HCT116 (cell line): ENCODE results near the gene ZNF835. TPM values are rescaled to one million over a fixed set of nuclear protein-coding genes. Genes with fewer than 3 reads are reported as not detected.

Source experiments
- ATAC-seq: fragments of 200-7000 bp; cut with Tn5 transposase; 2 replicates; pipeline ENCODE4 v1.9.1; 2020; ENCODE audit warnings: mild to moderate bottlenecking, moderate library complexity
- BruUV-seq: library from RNA; stranded (reverse); fragments of 400-500 nt; replicated peaks from 2 replicates; lab custom pipeline; 2021; lab: Mats Ljungman, UMichigan
- CTCF ChIA-PET: fragments of 300-600 bp; sonication (Branson Sonifier 250); formaldehyde crosslinking; loops from one replicate; lab custom pipeline; 2021; ENCODE audit warnings: antibody characterized with exemption; lab: Charles Lee
- POLR2A ChIA-PET: fragments of 300-600, 350-600 bp; sonication (Branson Sonifier 250); formaldehyde crosslinking; loops from one replicate; lab custom pipeline; 2021; ENCODE audit warnings: antibody characterized with exemption; lab: Charles Lee
- RAD21 ChIA-PET, 2 experiments: fragments of 300-600 bp; sonication (Branson Sonifier 250); formaldehyde crosslinking; loops; one replicate each; lab custom pipeline; 2023; ENCODE audit warnings: low total read pairs in 2 of 2; ENCODE audit not compliant: uncharacterized antibody in 2 of 2, unreplicated experiment in 2 of 2, low non-redundant PET in 1 of 2; lab: Charles Lee
- DNase-seq: peaks from one replicate; pipeline ENCODE4 v3.0.0-alpha.2; 2010; ENCODE audit warnings: low read depth, low spot score
- H2AFZ ChIP-seq: fragments of 200-600 bp; shearing (Covaris generic), sonication (generic); 2 replicates; pipeline ENCODE4 v1.6.1; 2017; ENCODE audit warnings: low read depth, mixed run types, mixed read lengths, antibody characterized with exemption, low read length; ENCODE audit not compliant: poor library complexity, severe bottlenecking
- H3K27ac ChIP-seq: 2 replicates; pipeline ENCODE4 v1.5.1; 2012; ENCODE audit warnings: low read depth, low read length
- H3K27me3 ChIP-seq: fragments of 200-600 bp; sonication (generic); 2 replicates; pipeline ENCODE4 v1.6.1; 2016; ENCODE audit warnings: mixed run types, low read length, mixed read lengths; ENCODE audit not compliant: insufficient read depth
- H3K36me3 ChIP-seq, 2 experiments: fragments of 200-500 bp in 1 of 2; fragments of 200-600 bp in 1 of 2; sonication (Bioruptor generic) in 1 of 2; sonication (generic) in 1 of 2; 2 replicates each; pipeline versions ENCODE4 v1.5.1 to v1.6.1; 2014 to 2016; ENCODE audit warnings: low read length in 2 of 2, inconsistent platforms in 1 of 2, mixed read lengths in 1 of 2, mixed run types in 1 of 2; ENCODE audit not compliant: insufficient read depth in 2 of 2, control insufficient read depth in 1 of 2
- H3K4me1 ChIP-seq, 2 experiments: fragments of 200-600 bp in 1 of 2; sonication (generic) in 1 of 2; 2 replicates each; pipeline versions ENCODE4 v1.5.1 to v1.6.1; 2012 to 2017; ENCODE audit warnings: low read length in 2 of 2, inconsistent platforms in 1 of 2, mild to moderate bottlenecking in 1 of 2, mixed read lengths in 1 of 2, mixed run types in 1 of 2, moderate library complexity in 1 of 2; ENCODE audit not compliant: insufficient read depth in 2 of 2, control insufficient read depth in 1 of 2
- H3K4me2 ChIP-seq: fragments of 200-600 bp; sonication (generic); 2 replicates; pipeline ENCODE4 v1.6.1; 2017; ENCODE audit warnings: mixed run types, low read length, mixed read lengths
- H3K4me3 ChIP-seq, 2 experiments: fragments of 200-600 bp in 1 of 2; sonication (generic) in 1 of 2; replicated peaks in 1 of 2; 2 replicates each; pipeline ENCODE4 v1.5.1; 2011 to 2016; ENCODE audit warnings: low read length in 2 of 2, control low read depth in 1 of 2, low read depth in 1 of 2, mild to moderate bottlenecking in 1 of 2, mixed read lengths in 1 of 2, mixed run types in 1 of 2
- H3K79me2 ChIP-seq: fragments of 200-600 bp; sonication (generic); 2 replicates; pipeline ENCODE4 v1.6.1; 2017; ENCODE audit warnings: mild to moderate bottlenecking, mixed run types, low read length, moderate library complexity, mixed read lengths; ENCODE audit not compliant: insufficient read depth
- H3K9ac ChIP-seq: fragments of 200-600 bp; sonication (generic); 2 replicates; pipeline ENCODE4 v1.6.1; 2016; ENCODE audit warnings: low read length, mixed read lengths
- H3K9me2 ChIP-seq: fragments of 200-600 bp; sonication (generic), shearing (Covaris generic); 2 replicates; pipeline ENCODE4 v1.6.1; 2017; ENCODE audit warnings: mixed run types, mild to moderate bottlenecking, moderate library complexity; ENCODE audit not compliant: insufficient read depth
- H3K9me3 ChIP-seq, 2 experiments: fragments of 200-500 bp in 1 of 2; fragments of 200-600 bp in 1 of 2; sonication (Bioruptor generic) in 1 of 2; sonication (generic) in 1 of 2; 2 replicates each; pipeline ENCODE4 v1.6.1; 2014 to 2017; ENCODE audit warnings: low read length in 2 of 2, mixed read lengths in 2 of 2, inconsistent platforms in 1 of 2, low read depth in 1 of 2, mild to moderate bottlenecking in 1 of 2, mixed run types in 1 of 2, moderate library complexity in 1 of 2; ENCODE audit not compliant: control insufficient read depth in 1 of 2, insufficient read depth in 1 of 2
- H4K20me1 ChIP-seq: fragments of 200-600 bp; sonication (generic), shearing (Covaris generic); 2 replicates; pipeline ENCODE4 v1.6.1; 2017; ENCODE audit warnings: mixed run types, mild to moderate bottlenecking, moderate library complexity; ENCODE audit not compliant: insufficient read depth
- EZH2 ChIP-seq: fragments of 200-600 bp; sonication (generic); IDR thresholded peaks from 2 replicates; pipeline ENCODE4 v1.6.1; 2017; ENCODE audit warnings: antibody characterized with exemption, mixed run types
- EZH2phosphoT487 ChIP-seq: fragments of 200-600 bp; IDR thresholded peaks from 2 replicates; pipeline ENCODE4 v1.6.1; 2018; ENCODE audit warnings: antibody characterized with exemption, borderline replicate concordance
- POLR2AphosphoS5 ChIP-seq: IDR thresholded peaks from 2 replicates; pipeline ENCODE4 v1.6.1; 2011; ENCODE audit warnings: mild to moderate bottlenecking, low read depth, low read length, moderate library complexity
- RAD21 ChIP-seq: IDR thresholded peaks from 2 replicates; pipeline ENCODE4 v1.6.1; 2012; ENCODE audit warnings: low read depth, mild to moderate bottlenecking
- REST ChIP-seq: IDR thresholded peaks from 2 replicates; pipeline ENCODE4 v1.6.1; 2012; ENCODE audit warnings: low read depth
- SP1 ChIP-seq: IDR thresholded peaks from 2 replicates; pipeline ENCODE4 v1.6.1; 2012; ENCODE audit warnings: low read depth
- ZFX ChIP-seq: fragments of 450-650 bp; IDR thresholded peaks from 2 replicates; pipeline ENCODE4 v1.6.1; 2017
- intact Hi-C: fragments of 100-400 bp; cut with micrococcal nuclease; formaldehyde crosslinking; loops from 2 replicates; pipeline ENCODE4 v1.10.0; 2022
- total RNA-seq: library from RNA; stranded (reverse); gene quantifications from one replicate; pipeline ENCODE4 v1.2.1, GENCODE V29; 2021; ENCODE audit not compliant: unreplicated experiment
- TF ChIP-seq, protein P1 (sequence below): IDR thresholded peaks from 2 replicates; pipeline ENCODE4 v1.6.1; 2011; ENCODE audit warnings: mild to moderate bottlenecking, low read length, moderate library complexity; ENCODE audit not compliant: insufficient replicate concordance; ENCODE audit errors: extremely low read depth

The ZNF835 gene
- total RNA-seq, 1 experiment from 2014 or later = not detected

DNA sequence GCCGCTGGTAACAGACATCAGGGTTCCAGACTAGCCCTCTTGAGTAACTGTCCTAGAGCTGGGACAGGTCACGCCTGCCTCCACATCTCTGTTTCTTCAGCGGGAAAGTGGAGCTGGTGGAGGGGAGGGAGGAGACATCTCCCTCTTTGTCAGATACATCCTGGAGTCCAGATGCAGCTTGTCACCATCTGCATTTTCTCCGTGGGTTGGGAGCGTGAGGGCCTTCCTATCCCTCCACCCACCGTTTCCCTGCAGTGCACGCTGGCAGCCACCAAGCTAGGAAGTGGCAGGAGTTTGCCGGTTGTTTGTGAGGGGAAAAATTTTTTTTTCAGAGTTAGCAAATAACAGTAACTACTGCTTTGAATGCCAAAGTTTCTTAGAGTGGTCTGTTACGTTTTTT lies 48.6 kb downstream of the ZNF835 start:
- CTCF ChIA-PET = no interaction called here
- no peak for ATAC-seq
- H4K20me1 ChIP-seq = no peaks in the 10 kb centered on the region

GRCh38 chr19:56622374-56622773 lies 49.2 kb downstream of the ZNF835 start:
- H3K27ac ChIP-seq = no peak overlapping the region
- H3K4me2 ChIP-seq = no peak overlapping the region
- ChIA-PET POLR2A (no interaction called here), RAD21 (no interaction called here), CTCF (no interaction called here)
- no peak overlapping the region for H3K9ac ChIP-seq
- H3K27me3 ChIP-seq = no peaks in the 10 kb centered on the region
- H4K20me1 ChIP-seq = no peaks in the 10 kb centered on the region
- H3K36me3 ChIP-seq = no peaks in the 10 kb centered on the region
- ATAC-seq = no peak
- H3K9me2 ChIP-seq = no peaks in the 10 kb centered on the region
- H3K79me2 ChIP-seq = no peaks in the 10 kb centered on the region
- no peak for TF ChIP-seq SP1
- TF ChIP-seq REST = no peak
- TF ChIP-seq POLR2AphosphoS5 = no peak
- TF ChIP-seq EZH2phosphoT487 = no peak
- no peak for TF ChIP-seq RAD21
- peaks cover 0 to 21% of the 10 kb centered on the region in 2 experiments; a peak in 2 of 4 replicates for H3K9me3 ChIP-seq
- H3K4me3 ChIP-seq = no peak overlapping the region
- H2AFZ ChIP-seq = no peak overlapping the region
- H3K4me1 ChIP-seq = no peaks in the 10 kb centered on the region
- intact Hi-C loops = no loop called here
- DNase-seq = no peak
- no TSS peak for BruUV-seq

More for the DNA sequence above, 48.6 kb downstream of the ZNF835 start:
- no peak overlapping the region for H2AFZ ChIP-seq
- ChIA-PET POLR2A (no interaction called here), RAD21 (no interaction called here)
- no peak overlapping the region for H3K4me3 ChIP-seq
- H3K9ac ChIP-seq = no peak overlapping the region
- no peaks in the 10 kb centered on the region for H3K4me1 ChIP-seq
- TF ChIP-seq ZFX = no peak
- TF ChIP-seq POLR2AphosphoS5 = no peak
- TF ChIP-seq EZH2 = no peak
- TF ChIP-seq, protein P1, sequence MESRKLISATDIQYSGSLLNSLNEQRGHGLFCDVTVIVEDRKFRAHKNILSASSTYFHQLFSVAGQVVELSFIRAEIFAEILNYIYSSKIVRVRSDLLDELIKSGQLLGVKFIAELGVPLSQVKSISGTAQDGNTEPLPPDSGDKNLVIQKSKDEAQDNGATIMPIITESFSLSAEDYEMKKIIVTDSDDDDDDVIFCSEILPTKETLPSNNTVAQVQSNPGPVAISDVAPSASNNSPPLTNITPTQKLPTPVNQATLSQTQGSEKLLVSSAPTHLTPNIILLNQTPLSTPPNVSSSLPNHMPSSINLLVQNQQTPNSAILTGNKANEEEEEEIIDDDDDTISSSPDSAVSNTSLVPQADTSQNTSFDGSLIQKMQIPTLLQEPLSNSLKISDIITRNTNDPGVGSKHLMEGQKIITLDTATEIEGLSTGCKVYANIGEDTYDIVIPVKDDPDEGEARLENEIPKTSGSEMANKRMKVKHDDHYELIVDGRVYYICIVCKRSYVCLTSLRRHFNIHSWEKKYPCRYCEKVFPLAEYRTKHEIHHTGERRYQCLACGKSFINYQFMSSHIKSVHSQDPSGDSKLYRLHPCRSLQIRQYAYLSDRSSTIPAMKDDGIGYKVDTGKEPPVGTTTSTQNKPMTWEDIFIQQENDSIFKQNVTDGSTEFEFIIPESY = no peak
- H3K4me2 ChIP-seq = no peak overlapping the region
- H3K9me2 ChIP-seq = no peaks in the 10 kb centered on the region
- BruUV-seq = no TSS peak
- H3K36me3 ChIP-seq = no peaks in the 10 kb centered on the region
- no peaks in the 10 kb centered on the region for H3K79me2 ChIP-seq
- intact Hi-C loops = no loop called here
- no peak overlapping the region for H3K27ac ChIP-seq
- peaks cover 0 to 21% of the 10 kb centered on the region in 2 experiments; a peak in 2 of 4 replicates for H3K9me3 ChIP-seq
- no peaks in the 10 kb centered on the region for H3K27me3 ChIP-seq
- DNase-seq = no peak
